ENCODE data around the gene ODR4. TPM values are rescaled to one million over a fixed set of nuclear protein-coding genes. Genes with fewer than 3 reads are reported as not detected.
"Not testable (repeated sequence)": the region's sequence is repeated elsewhere in the genome, so short reads cannot be mapped to it uniquely, and the experiment has no call there.

Gene ODR4
- total and polyA plus RNA-seq, 4 experiments from 2014 or later = 3.5 to 17.3 (median 12.5) TPM

GRCh38 chr1:186392711-186393110 lies 17.1 kb downstream of the ODR4 start:
- H3K9me3 Mint-ChIP-seq; H3K4me3 ChIP-seq (ENCODE audit: low read length in 2 of 2); H3K27ac ChIP-seq (ENCODE audit: low read depth, low read length); POLR2A ChIA-PET (ENCODE audit: partially characterized antibody); H3K4me3 Mint-ChIP-seq; DNase-seq; intact Hi-C loops (cut with micrococcal nuclease); H3K27me3 ChIP-seq (ENCODE audit: insufficient read depth, low read length); H3K4me1 Mint-ChIP-seq; H3K9me3 ChIP-seq (ENCODE audit: control insufficient read depth in 1 of 2, low read length in 2 of 2); H3K27me3 Mint-ChIP-seq; H3K4me1 ChIP-seq (ENCODE audit: insufficient read depth, low read length): not testable (repeated sequence)
- CTCF ChIA-PET (ENCODE audit: partially characterized antibody) = interaction anchor here (1.3 kb wide), 2 partner anchors 12 to 24 kb away, joined by 3 to 6 read pairs; no protein-coding TSS in a partner anchor
- H3K36me3 Mint-ChIP-seq = peaks cover 37 to 68% of the 10 kb centered on the region in 2 donors
- H3K27ac Mint-ChIP-seq = peak overlapping the region in 1 of 7 donors; percentile 5
- peaks cover 37% of the 10 kb centered on the region for H3K36me3 ChIP-seq (ENCODE audit: insufficient read depth, low read length)

- H3K27me3 ChIP-seq (ENCODE audit: insufficient read depth, low read length); H3K4me1 Mint-ChIP-seq; intact Hi-C loops (cut with micrococcal nuclease); H3K27me3 Mint-ChIP-seq; H3K27ac ChIP-seq (ENCODE audit: low read depth, low read length); H3K4me3 ChIP-seq (ENCODE audit: low read length in 2 of 2); CTCF ChIA-PET (ENCODE audit: partially characterized antibody); DNase-seq; H3K4me1 ChIP-seq (ENCODE audit: insufficient read depth, low read length); H3K9me3 ChIP-seq (ENCODE audit: control insufficient read depth in 1 of 2, low read length in 2 of 2); POLR2A ChIA-PET (ENCODE audit: partially characterized antibody); H3K4me3 Mint-ChIP-seq; H3K9me3 Mint-ChIP-seq: not testable (repeated sequence)
- peaks cover 11% of the 10 kb centered on the region for H3K36me3 ChIP-seq (ENCODE audit: insufficient read depth, low read length)
- peak overlapping the region in 1 of 7 donors; percentile 56 for H3K27ac Mint-ChIP-seq
- H3K36me3 Mint-ChIP-seq = peaks cover 22 to 52% of the 10 kb centered on the region in 2 donors
Measured at GRCh38 chr1:186401446-186401845, 25.8 kb downstream of the ODR4 start.

GRCh38 chr1:186403632-186404031 lies 28.0 kb downstream of the ODR4 start:
- CTCF ChIA-PET (ENCODE audit: partially characterized antibody) = interaction anchor here (0.6 to 3.1 kb wide), 6 partner anchors 10 to 583 kb away, joined by 3 to 14 read pairs (median 4); partner anchors contain the start of genes ODR4 and TPR
- H3K36me3 ChIP-seq (ENCODE audit: insufficient read depth, low read length) = peaks cover 17% of the 10 kb centered on the region
- Mint-ChIP-seq H3K9me3 (no peaks in the 10 kb centered on the region), H3K27ac (peak overlapping the region in 4 of 7 donors; percentile 26 to 52 (median 40)), H3K36me3 (peaks cover 33 to 57% of the 10 kb centered on the region in 2 donors), H3K4me3 (no peak overlapping the region), H3K4me1 (peaks cover 0 to 3% (median 1%) of the 10 kb centered on the region in 4 donors), H3K27me3 (no peaks in the 10 kb centered on the region)
- no peaks in the 10 kb centered on the region for H3K9me3 ChIP-seq (ENCODE audit: control insufficient read depth in 1 of 2, low read length in 2 of 2)
- intact Hi-C loops (cut with micrococcal nuclease) = loop anchor here (1.0 kb wide), 1 partner anchor 583 kb away; no protein-coding TSS in a partner anchor
- no peak for DNase-seq
- POLR2A ChIA-PET (ENCODE audit: partially characterized antibody) = interaction anchor here (0.6 kb wide), 1 partner anchor 29 kb away, joined by 3 read pairs; no protein-coding TSS in a partner anchor
- no peak overlapping the region for H3K4me3 ChIP-seq (ENCODE audit: low read length in 2 of 2)
- no peaks in the 10 kb centered on the region for H3K27me3 ChIP-seq (ENCODE audit: insufficient read depth, low read length)
- no peaks in the 10 kb centered on the region for H3K4me1 ChIP-seq (ENCODE audit: insufficient read depth, low read length)
- no peak overlapping the region for H3K27ac ChIP-seq (ENCODE audit: low read depth, low read length)

GRCh38 chr1:186404454-186405051 lies 28.9 kb downstream of the ODR4 start:
- Histone ChIP-seq H3K27ac (ENCODE audit: low read depth, low read length) (no peak overlapping the region), H3K4me1 (ENCODE audit: insufficient read depth, low read length) (no peaks in the 10 kb centered on the region), H3K4me3 (ENCODE audit: low read length in 2 of 2) (no peak overlapping the region), H3K9me3 (ENCODE audit: control insufficient read depth in 1 of 2, low read length in 2 of 2) (no peaks in the 10 kb centered on the region), H3K36me3 (ENCODE audit: insufficient read depth, low read length) (peaks cover 11% of the 10 kb centered on the region), H3K27me3 (ENCODE audit: insufficient read depth, low read length) (no peaks in the 10 kb centered on the region)
- Mint-ChIP-seq H3K36me3 (peaks cover 30 to 57% of the 10 kb centered on the region in 2 donors), H3K4me3 (no peak overlapping the region), H3K9me3 (no peaks in the 10 kb centered on the region), H3K27me3 (no peaks in the 10 kb centered on the region), H3K4me1 (peaks cover 0 to 3% (median 1%) of the 10 kb centered on the region in 4 donors), H3K27ac (peak overlapping the region in 3 of 7 donors; percentile 39 to 68 (median 49))
- POLR2A ChIA-PET (ENCODE audit: partially characterized antibody) = interaction anchor here (0.6 kb wide), 1 partner anchor 28 kb away, joined by 3 read pairs; no protein-coding TSS in a partner anchor
- intact Hi-C loops (cut with micrococcal nuclease) = loop anchor here (1.0 kb wide), 1 partner anchor 582 kb away; no protein-coding TSS in a partner anchor
- CTCF ChIA-PET (ENCODE audit: partially characterized antibody) = interaction anchor here (0.6 to 3.1 kb wide), 7 partner anchors 11 to 582 kb away, joined by 3 to 14 read pairs (median 3); partner anchors contain the start of genes ODR4 and TPR
- peak in 4 of 5 donors; percentile 39 to 61 (median 48) for DNase-seq

- H3K4me3 ChIP-seq (ENCODE audit: low read length in 2 of 2) = no peak overlapping the region
- no peaks in the 10 kb centered on the region for H3K4me1 ChIP-seq (ENCODE audit: insufficient read depth, low read length)
- no peaks in the 10 kb centered on the region for H3K27me3 ChIP-seq (ENCODE audit: insufficient read depth, low read length)
- no peaks in the 10 kb centered on the region for H3K4me1 Mint-ChIP-seq
- ChIA-PET POLR2A (ENCODE audit: partially characterized antibody) (no interaction called here), CTCF (ENCODE audit: partially characterized antibody) (interaction anchor here (1.1 kb wide), 1 partner anchor 34 kb away, joined by 3 read pairs; the partner anchor contains the start of gene TPR)
- no peaks in the 10 kb centered on the region for H3K27me3 Mint-ChIP-seq
- no peak overlapping the region for H3K27ac Mint-ChIP-seq
- H3K4me3 Mint-ChIP-seq = no peak overlapping the region
- intact Hi-C loops (cut with micrococcal nuclease) = no loop called here
- no peaks in the 10 kb centered on the region for H3K9me3 ChIP-seq (ENCODE audit: control insufficient read depth in 1 of 2, low read length in 2 of 2)
- no peak overlapping the region for H3K27ac ChIP-seq (ENCODE audit: low read depth, low read length)
- peak in 2 of 5 donors; percentile 1 to 2 for DNase-seq
- H3K36me3 Mint-ChIP-seq = peaks cover 19 to 49% of the 10 kb centered on the region in 2 donors
- no peaks in the 10 kb centered on the region for H3K9me3 Mint-ChIP-seq
- H3K36me3 ChIP-seq (ENCODE audit: insufficient read depth, low read length) = peaks cover 11% of the 10 kb centered on the region
Measured at GRCh38 chr1:186409091-186409490, 33.5 kb downstream of the ODR4 start.

GRCh38 chr1:186413319-186413718 lies 37.7 kb downstream of the ODR4 start:
- Histone ChIP-seq H3K9me3 (ENCODE audit: control insufficient read depth in 1 of 2, low read length in 2 of 2) (no peaks in the 10 kb centered on the region), H3K27me3 (ENCODE audit: insufficient read depth, low read length) (no peaks in the 10 kb centered on the region), H3K36me3 (ENCODE audit: insufficient read depth, low read length) (no peaks in the 10 kb centered on the region), H3K27ac (ENCODE audit: low read depth, low read length) (no peak overlapping the region), H3K4me3 (ENCODE audit: low read length in 2 of 2) (no peak overlapping the region), H3K4me1 (ENCODE audit: insufficient read depth, low read length) (no peaks in the 10 kb centered on the region)
- peaks cover 13 to 31% of the 10 kb centered on the region in 2 donors for H3K36me3 Mint-ChIP-seq
- intact Hi-C loops (cut with micrococcal nuclease) = no loop called here
- H3K9me3 Mint-ChIP-seq = no peaks in the 10 kb centered on the region
- no peak for DNase-seq
- ChIA-PET CTCF (ENCODE audit: partially characterized antibody) (no interaction called here), POLR2A (ENCODE audit: partially characterized antibody) (no interaction called here)
- no peaks in the 10 kb centered on the region for H3K4me1 Mint-ChIP-seq
- H3K4me3 Mint-ChIP-seq = no peak overlapping the region
- H3K27ac Mint-ChIP-seq = no peak overlapping the region
- H3K27me3 Mint-ChIP-seq = no peaks in the 10 kb centered on the region

GRCh38 chr1:186418503-186418902 lies 42.9 kb downstream of the ODR4 start:
- no peaks in the 10 kb centered on the region for H3K9me3 ChIP-seq (ENCODE audit: control insufficient read depth in 1 of 2, low read length in 2 of 2)
- Mint-ChIP-seq H3K4me1 (peaks cover 5 to 11% (median 9%) of the 10 kb centered on the region in 4 donors), H3K9me3 (no peaks in the 10 kb centered on the region), H3K27ac (no peak overlapping the region), H3K36me3 (peaks cover 28 to 35% of the 10 kb centered on the region in 2 donors), H3K27me3 (no peaks in the 10 kb centered on the region), H3K4me3 (no peak overlapping the region)
- intact Hi-C loops (cut with micrococcal nuclease) = no loop called here
- no peak overlapping the region for H3K4me3 ChIP-seq (ENCODE audit: low read length in 2 of 2)
- H3K4me1 ChIP-seq (ENCODE audit: insufficient read depth, low read length) = peaks cover 9% of the 10 kb centered on the region
- no peak overlapping the region for H3K27ac ChIP-seq (ENCODE audit: low read depth, low read length)
- no peaks in the 10 kb centered on the region for H3K27me3 ChIP-seq (ENCODE audit: insufficient read depth, low read length)
- DNase-seq = no peak
- ChIA-PET POLR2A (ENCODE audit: partially characterized antibody) (no interaction called here), CTCF (ENCODE audit: partially characterized antibody) (no interaction called here)
- peaks cover 10% of the 10 kb centered on the region for H3K36me3 ChIP-seq (ENCODE audit: insufficient read depth, low read length)
